Measurements from ENCODE around the gene KRTAP5-8.
"Not testable (repeated sequence)": the region's sequence is repeated elsewhere in the genome, so short reads cannot be mapped to it uniquely, and the experiment has no call there.

Gene KRTAP5-8

DNA sequence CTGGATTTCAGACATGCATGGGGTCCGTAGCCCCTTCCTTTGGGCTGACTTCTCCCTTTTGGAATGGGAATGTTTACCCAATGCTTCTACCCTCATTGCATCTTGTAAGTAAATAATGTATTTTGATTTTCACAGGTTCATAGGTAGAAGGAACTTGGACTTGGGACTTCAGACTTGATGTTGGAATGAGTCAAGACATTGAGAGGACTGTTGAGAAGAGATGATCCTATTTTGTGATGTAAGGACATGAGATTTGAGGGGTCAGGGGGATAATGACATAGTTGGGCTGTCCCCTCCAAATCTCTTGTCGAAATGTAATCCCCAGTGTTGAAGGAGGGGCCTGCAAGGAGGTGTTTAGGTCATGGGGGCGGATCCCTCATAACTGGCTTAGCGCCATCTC is 26.6 kb downstream of the KRTAP5-8 start:
- Histone ChIP-seq H3K36me3 (replicated peaks) (no peaks in the 10 kb centered on the region), H3K4me1 (no peaks in the 10 kb centered on the region), H3K4me3 (no peak overlapping the region), H3K27me3 (ENCODE audit: low read depth) (peaks cover 24% of the 10 kb centered on the region), H3K9me3 (no peaks in the 10 kb centered on the region; the same call in 1 of the 2 replicates)
- in situ Hi-C loops (cut with MboI; ENCODE audit: low sequenced_read_pairs) = no loop called here
- DNase-seq (ENCODE audit: low spot score in 2 of 2) = no peak

DNA sequence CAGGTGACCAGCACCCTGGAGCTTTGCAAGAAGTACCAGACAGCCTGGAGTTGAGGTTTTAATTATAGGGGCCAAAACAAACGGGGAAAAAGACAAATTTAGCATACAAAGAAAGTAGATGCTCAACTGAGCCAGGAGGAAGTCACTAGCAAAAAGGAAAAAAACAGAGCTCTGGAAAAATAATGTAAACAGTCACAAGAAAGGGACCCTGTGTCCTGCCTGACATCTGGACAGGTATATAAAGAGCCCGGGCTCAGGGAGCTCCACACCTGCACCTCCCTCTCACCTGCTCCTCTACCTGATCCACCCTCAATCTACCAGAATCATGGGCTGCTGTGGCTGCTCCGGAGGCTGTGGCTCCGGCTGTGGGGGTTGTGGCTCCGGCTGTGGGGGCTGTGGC is 27.4 kb downstream of the KRTAP5-8 start, which contains the start of gene KRTAP5-10:
TSS of gene KRTAP5-10 (plus strand) at position 301 of the 400 bp plus-strand sequence. CDS start at position 326, 25 bp downstream.
- DNase-seq (ENCODE audit: low spot score in 2 of 2) = no peak
- no peaks in the 10 kb centered on the region; the same call in 1 of the 2 replicates for H3K9me3 ChIP-seq
- H3K36me3 ChIP-seq (replicated peaks) = no peaks in the 10 kb centered on the region
- H3K27me3 ChIP-seq (ENCODE audit: low read depth) = peaks cover 24% of the 10 kb centered on the region
- in situ Hi-C loops (cut with MboI; ENCODE audit: low sequenced_read_pairs) = no loop called here
- no peaks in the 10 kb centered on the region for H3K4me1 ChIP-seq
- no peak within 1 kb of the TSS for H3K4me3 ChIP-seq

DNA sequence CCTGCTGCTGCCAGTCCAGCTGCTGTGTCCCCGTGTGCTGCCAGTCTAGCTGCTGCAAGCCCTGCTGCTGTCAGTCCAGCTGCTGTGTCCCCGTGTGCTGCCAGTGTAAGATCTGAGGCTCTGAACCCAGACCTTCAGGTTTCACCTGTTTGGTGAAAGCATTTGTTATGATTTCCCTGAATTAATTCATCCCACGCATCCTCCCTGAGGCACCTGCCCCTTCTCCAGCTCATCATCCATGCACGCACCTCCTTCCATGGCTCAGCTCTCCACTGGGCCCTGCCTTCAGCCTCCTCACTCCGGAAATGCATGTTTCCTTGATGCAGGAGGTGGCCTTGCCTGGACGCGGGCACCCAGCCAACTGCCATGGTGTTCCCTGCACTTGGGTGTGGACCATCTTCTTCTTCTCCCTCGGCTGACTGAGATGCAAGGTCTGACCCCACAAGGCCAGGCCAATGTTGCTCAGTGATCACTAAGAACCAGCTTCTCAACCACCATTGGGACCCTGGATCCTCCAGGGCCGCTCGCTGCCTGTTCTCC is 28.3 kb downstream of the KRTAP5-8 start:
- Histone ChIP-seq H3K4me3 (no peak overlapping the region), H3K36me3 (replicated peaks) (no peaks in the 10 kb centered on the region), H3K4me1 (no peaks in the 10 kb centered on the region), H3K27me3 (ENCODE audit: low read depth) (peaks cover 24% of the 10 kb centered on the region), H3K9me3 (no peaks in the 10 kb centered on the region; the same call in 1 of the 2 replicates)
- in situ Hi-C loops (cut with MboI; ENCODE audit: low sequenced_read_pairs) = no loop called here
- no peak for DNase-seq (ENCODE audit: low spot score in 2 of 2)

DNA sequence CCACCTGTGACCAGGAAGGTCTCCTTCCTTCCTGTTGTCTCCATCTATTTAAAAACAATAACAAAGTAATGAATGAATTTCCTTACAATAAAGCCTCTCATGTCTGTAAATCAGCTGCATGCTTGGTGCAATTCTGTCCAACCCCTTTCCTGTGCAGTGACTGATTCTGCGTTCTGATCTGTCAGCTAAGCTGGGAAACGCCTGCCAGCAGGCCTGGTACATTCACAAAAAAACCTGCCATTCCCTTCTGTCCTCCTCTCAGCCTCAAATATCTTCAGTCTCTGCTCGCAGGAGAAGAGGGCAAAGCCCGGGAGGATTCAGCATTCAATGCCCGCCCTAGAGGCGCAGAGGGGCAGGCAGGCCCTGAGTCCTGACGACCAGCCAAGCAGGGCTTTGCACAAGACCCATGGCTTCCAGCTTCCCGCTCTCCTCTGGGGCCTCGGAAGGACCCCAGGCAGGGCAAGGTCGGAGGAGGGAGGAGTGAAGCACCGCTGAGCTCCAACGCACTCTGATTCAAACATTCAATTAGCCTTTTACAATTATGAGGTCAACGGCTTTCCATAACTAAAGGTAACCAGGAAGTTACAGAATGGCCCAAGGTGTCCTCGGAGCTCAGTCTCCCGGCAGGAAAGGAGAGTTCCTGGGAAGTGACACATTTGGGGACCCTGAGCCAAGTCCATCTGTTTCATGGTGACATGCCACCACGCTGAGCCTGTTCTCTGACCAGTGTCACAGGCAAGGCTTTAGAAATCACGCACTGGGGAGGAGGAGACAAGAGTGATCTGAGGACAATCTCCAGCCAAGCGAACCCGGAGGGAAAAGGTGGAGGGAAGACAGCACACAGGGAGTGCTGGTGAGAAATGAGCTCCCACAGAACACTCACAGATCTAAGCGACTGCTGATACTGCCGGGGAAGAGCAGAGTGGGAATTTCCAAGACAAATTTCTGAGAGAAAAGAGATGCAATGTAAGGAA is 29.1 kb downstream of the KRTAP5-8 start:
- H3K36me3 ChIP-seq (replicated peaks); DNase-seq (ENCODE audit: low spot score in 2 of 2); H3K4me1 ChIP-seq; H3K9me3 ChIP-seq; H3K4me3 ChIP-seq; in situ Hi-C loops (cut with MboI; ENCODE audit: low sequenced_read_pairs): not testable (repeated sequence)
- peaks cover 20% of the 10 kb centered on the region for H3K27me3 ChIP-seq (ENCODE audit: low read depth)

DNA sequence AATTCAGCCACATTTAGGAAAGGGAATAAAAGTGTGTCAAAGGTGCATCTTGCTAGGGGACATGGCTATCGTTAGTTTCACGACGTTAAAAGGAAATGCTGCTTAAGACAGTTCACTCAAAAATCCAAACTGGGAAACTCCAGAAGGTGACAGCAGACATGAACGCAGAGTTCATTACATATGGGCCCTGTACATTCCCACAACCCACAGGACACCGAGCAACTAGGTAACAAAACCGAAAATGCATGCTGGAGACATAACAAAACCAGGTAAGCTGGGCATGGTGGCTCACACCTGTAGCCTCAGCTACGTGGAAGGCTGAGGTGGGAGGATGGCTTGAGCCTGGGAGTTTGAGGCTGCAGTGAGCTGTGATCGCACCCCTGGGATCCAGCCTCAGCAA is 29.8 kb downstream of the KRTAP5-8 start:
- H3K4me3 ChIP-seq; DNase-seq (ENCODE audit: low spot score in 2 of 2); in situ Hi-C loops (cut with MboI; ENCODE audit: low sequenced_read_pairs); H3K4me1 ChIP-seq; H3K9me3 ChIP-seq; H3K36me3 ChIP-seq (replicated peaks): not testable (repeated sequence)
- peaks cover 14% of the 10 kb centered on the region for H3K27me3 ChIP-seq (ENCODE audit: low read depth)

DNA sequence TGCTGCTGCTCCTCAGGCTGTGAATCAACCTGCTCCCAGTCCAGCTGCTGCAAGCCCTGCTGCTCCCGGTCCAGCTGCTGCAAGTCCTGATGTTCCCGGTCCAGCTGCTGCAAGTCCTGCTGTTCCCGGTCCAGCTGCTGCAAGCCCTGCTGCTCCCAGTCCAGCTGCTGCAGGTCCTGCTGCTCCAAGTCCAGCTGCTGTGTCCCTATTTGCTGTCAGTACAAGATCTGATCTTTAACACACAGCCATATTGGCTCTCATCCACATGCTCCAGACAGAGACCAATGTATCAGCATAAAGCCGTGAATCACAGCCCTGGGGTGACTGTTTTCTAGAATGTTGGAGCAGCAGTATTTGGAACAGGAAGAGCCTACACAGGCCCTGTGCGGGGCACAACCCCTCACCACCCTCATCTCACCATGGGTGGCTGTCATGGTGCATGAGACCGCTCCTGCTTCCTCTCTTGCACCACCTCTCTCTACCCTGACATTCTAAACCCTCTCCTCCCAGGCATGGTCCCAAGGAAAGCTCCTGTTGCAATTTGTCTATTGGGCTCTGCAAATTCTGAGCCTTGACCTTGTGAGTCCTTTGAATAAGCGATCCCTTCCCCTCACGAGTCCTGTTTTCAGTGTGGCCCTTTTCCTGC is 31.0 kb downstream of the KRTAP5-8 start:
- in situ Hi-C loops (cut with MboI; ENCODE audit: low sequenced_read_pairs) = no loop called here
- H3K36me3 ChIP-seq (replicated peaks) = no peaks in the 10 kb centered on the region
- no peaks in the 10 kb centered on the region for H3K9me3 ChIP-seq
- no peak overlapping the region for H3K4me3 ChIP-seq
- H3K4me1 ChIP-seq = no peaks in the 10 kb centered on the region
- H3K27me3 ChIP-seq (ENCODE audit: low read depth) = peaks cover 2% of the 10 kb centered on the region
- no peak for DNase-seq (ENCODE audit: low spot score in 2 of 2)

DNA sequence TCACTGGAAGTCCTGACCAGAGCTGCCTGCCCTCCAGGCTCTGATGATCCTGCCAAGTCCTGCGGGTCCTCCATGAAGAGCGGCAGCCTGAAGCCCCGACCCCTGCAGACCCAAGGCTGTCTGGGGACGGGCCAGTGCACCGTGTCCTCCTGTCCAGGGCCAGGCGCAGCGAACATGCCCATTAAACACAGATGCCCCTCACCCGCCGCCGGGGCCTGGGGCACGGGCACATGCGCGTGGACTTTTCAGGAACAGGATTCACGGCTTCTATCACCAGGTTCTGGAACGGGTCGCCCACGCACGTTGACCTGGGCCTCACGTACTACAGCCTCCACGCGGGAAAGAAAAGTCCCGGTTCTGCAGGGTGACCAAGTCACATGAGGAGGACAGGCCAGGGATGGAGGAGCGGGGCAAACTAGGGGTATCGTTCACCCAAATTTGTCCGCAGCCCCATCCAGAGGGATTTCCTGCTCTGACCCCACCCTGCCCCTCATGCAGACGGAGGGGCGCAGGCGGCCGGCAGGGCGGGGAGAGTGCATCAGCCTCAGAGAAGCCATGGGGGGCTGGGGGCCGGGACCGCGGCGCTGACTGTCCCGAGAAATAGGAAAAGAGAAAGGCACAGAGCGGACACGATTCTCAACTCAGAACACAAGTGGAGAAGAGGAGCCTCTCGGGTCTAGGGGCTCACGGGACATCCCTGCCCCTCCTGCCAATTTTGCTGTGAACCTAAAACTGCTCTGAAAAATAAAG is 33.5 kb downstream of the KRTAP5-8 start:
- H3K36me3 ChIP-seq (replicated peaks); H3K9me3 ChIP-seq; in situ Hi-C loops (cut with MboI; ENCODE audit: low sequenced_read_pairs); DNase-seq (ENCODE audit: low spot score in 2 of 2); H3K4me3 ChIP-seq; H3K4me1 ChIP-seq; H3K27me3 ChIP-seq (ENCODE audit: low read depth): not testable (repeated sequence)

DNA sequence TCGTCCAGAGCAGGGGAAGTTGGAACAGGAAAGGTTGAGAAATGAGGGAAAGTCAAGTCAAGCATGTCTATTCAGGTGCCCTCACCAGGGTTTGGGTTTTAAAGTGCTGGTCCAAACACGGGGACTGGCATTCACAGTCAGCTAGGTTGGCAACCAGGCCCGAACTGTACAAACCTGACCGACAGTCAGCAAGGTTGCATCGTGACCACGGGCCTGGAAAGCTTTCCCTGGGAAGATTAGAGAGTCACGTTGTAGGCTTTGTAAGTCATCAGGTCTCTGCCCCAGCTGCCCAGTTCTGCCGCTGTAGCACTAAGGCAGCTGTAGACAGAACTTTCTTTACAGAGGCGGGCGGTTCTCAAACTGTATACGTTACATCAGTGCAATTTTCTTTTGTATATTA is 35.0 kb downstream of the KRTAP5-8 start:
- no peak overlapping the region for H3K4me3 ChIP-seq
- H3K9me3 ChIP-seq = no peaks in the 10 kb centered on the region
- no peak for DNase-seq (ENCODE audit: low spot score in 2 of 2)
- no peaks in the 10 kb centered on the region for H3K27me3 ChIP-seq (ENCODE audit: low read depth)
- in situ Hi-C loops (cut with MboI; ENCODE audit: low sequenced_read_pairs) = no loop called here
- H3K4me1 ChIP-seq = no peaks in the 10 kb centered on the region
- H3K36me3 ChIP-seq (replicated peaks) = no peaks in the 10 kb centered on the region

DNA sequence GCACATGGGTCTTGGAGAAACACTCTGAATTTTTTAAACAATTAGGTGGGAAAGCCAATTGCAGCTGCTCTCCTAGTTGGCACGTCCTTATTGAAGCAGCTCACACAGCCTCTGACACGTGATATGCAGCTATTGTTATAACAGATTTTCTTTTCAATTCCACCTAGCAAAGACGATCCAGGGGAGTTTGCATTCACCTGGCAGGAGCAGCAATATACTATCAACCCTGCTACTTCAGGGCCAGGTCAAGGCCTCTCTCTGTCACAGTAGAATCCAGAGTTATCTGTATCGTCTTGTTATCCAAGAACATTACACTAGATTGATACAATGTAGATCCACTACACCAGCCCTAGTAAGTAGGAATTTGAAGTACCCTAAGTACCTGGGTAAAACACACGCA is 36.6 kb downstream of the KRTAP5-8 start:
- no peak overlapping the region for H3K4me3 ChIP-seq
- no peaks in the 10 kb centered on the region for H3K9me3 ChIP-seq
- DNase-seq (ENCODE audit: low spot score in 2 of 2) = no peak

DNA sequence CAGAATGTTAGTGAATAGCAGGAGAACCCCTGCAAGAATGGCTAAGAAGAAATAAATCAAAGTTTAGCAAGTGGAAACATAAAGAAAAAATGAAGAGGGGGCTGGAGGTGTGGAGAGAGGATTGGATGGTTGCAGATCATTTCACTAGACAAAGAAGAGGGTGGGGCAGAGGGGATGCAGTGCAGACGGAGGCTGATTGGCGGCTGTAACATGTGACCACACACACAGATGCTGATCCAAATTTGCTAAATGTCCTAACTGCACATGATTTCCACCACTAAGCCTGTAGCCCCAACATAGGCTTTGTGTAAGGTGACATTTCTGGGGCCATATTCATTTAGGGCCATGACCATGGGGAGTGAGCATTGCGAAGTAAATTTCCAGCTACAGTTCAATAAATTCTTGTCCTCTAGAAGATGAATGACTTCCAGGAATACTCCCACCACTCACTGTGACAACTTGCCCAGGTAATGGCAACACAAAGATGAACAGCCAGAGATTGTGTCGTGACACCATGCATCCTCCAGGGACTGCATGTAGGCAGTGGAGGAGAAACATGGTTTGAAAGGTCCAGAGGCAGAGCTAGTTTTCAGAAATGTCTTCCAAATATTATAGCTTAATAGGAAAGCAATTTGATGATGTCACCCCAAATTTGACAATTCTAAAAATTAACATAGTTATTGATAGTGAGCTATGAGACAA is 38.0 kb downstream of the KRTAP5-8 start:
- no peak overlapping the region for H3K4me3 ChIP-seq
- DNase-seq (ENCODE audit: low spot score in 2 of 2) = no peak
- H3K36me3 ChIP-seq (replicated peaks) = no peaks in the 10 kb centered on the region
- no peaks in the 10 kb centered on the region for H3K9me3 ChIP-seq
- in situ Hi-C loops (cut with MboI; ENCODE audit: low sequenced_read_pairs) = no loop called here
- H3K4me1 ChIP-seq = no peaks in the 10 kb centered on the region
- H3K27me3 ChIP-seq (ENCODE audit: low read depth) = no peaks in the 10 kb centered on the region

More for the DNA sequence above, 36.6 kb downstream of the KRTAP5-8 start:
- Histone ChIP-seq H3K27me3 (ENCODE audit: low read depth) (no peaks in the 10 kb centered on the region), H3K36me3 (replicated peaks) (no peaks in the 10 kb centered on the region), H3K4me1 (no peaks in the 10 kb centered on the region)
- in situ Hi-C loops (cut with MboI; ENCODE audit: low sequenced_read_pairs) = no loop called here

DNA sequence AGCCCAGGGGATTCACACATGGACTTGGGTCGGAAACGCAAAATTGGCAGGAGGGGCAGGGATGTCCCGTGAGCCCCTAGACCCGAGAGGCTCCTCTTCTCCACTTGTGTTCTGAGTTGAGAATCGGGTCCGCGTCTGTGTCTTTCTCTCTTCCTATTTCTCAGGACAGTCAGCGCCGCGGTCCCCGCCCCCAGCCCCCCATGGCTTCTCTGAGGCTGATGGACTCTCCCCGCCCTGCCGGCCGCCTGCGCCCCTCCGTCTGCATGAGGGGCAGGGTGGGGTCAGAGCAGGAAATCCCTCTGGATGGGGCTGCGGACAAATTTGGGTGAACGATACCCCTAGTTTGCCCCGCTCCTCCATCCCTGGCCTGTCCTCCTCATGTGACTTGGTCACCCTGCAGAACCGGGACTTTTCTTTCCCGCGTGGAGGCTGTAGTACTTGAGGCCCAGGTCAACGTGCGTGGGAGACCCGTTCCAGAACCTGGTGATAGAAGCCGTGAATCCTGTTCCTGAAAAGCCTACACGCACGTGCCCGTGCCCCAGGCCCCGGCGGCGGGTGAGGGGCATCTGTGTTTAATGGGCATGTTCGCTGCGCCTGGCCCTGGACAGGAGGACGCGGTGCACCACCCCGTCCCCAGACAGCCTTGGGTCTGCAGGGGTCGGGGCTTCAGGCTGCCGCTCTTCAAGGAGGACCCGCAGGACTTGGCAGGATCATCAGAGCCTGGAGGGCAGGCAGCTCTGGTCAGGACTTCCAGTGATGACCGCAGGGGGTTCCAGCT is 39.1 kb downstream of the KRTAP5-8 start:
- H3K4me3 ChIP-seq; H3K27me3 ChIP-seq (ENCODE audit: low read depth); H3K9me3 ChIP-seq; H3K4me1 ChIP-seq; H3K36me3 ChIP-seq (replicated peaks); in situ Hi-C loops (cut with MboI; ENCODE audit: low sequenced_read_pairs); DNase-seq (ENCODE audit: low spot score in 2 of 2): not testable (repeated sequence)

DNA sequence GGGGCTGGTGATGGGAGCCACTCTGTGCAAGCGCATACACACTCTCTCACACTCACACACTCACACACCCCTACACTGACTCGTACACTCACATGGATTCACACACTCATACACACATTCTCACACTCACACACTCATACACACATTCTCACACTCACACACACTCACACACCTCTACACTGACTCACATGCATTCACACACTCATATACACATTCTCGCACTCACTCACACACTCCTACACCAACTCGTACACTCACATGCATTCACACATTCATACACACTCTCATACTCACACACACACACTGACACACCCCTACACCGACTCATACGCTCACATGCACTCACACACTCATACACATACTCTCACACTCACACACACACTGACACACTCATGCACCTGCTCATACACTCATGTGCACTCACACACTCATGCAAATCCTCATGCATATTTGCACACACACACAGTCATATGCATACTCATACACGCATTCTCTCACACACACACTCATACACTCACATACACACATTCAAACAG is 39.7 kb downstream of the KRTAP5-8 start:
- no peak for DNase-seq (ENCODE audit: low spot score in 2 of 2)
- in situ Hi-C loops (cut with MboI; ENCODE audit: low sequenced_read_pairs) = no loop called here
- H3K4me3 ChIP-seq = no peak overlapping the region
- no peaks in the 10 kb centered on the region for H3K9me3 ChIP-seq
- no peaks in the 10 kb centered on the region for H3K36me3 ChIP-seq (replicated peaks)
- no peaks in the 10 kb centered on the region for H3K4me1 ChIP-seq
- no peaks in the 10 kb centered on the region for H3K27me3 ChIP-seq (ENCODE audit: low read depth)
